ENCODE data around the gene CD226.
"Not testable (repeated sequence)": the region's sequence is repeated elsewhere in the genome, so short reads cannot be mapped to it uniquely, and the experiment has no call there.

The CD226 gene

GRCh38 chr18:69899154-69899923 lies 48.3 kb downstream of the CD226 start:
- H3K4me3 ChIP-seq (ENCODE audit: low read length); H3K4me1 ChIP-seq (ENCODE audit: insufficient read depth, low read length); H3K9ac ChIP-seq (ENCODE audit: low read depth, low read length); H3K9me3 ChIP-seq (ENCODE audit: insufficient read depth, low read depth, low read length); H3K27me3 ChIP-seq (ENCODE audit: insufficient read depth, low read length); H3K36me3 ChIP-seq (ENCODE audit: insufficient read depth, low read length); H3K27ac ChIP-seq (ENCODE audit: low read depth, low read length): not testable (repeated sequence)
- 93% methylated on average over 4 of the region's 4 CpGs for WGBS

DNA sequence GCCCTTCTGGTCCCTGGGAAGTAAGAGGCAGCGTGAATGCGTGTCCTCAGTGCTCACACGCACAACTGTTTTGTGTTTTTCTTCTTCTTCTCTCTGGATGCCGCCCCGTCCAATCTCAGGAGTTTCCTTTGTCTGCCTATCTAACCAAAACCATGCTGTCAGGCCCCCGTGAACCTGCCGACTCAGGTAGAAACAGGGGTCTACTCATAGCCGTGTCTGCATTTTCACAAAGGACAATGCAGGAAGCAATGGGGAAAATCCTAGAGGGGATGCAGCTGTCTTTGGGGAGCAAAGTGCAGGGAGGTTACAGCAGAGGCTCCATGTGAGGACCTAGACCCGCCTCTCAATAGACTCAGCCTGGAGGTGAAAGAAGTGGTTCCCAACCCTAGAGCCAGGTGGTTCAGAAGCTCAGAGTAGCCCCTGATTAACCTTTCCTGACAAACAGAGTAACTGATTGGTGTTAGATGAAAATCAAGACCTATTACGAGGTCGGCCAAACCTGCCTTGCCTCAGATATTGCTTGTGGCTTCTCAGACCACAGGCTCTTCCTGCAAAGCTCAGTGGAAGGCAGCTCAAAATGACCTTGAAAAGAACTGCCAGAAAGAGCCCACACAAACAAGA lies 49.3 kb downstream of the CD226 start:
- Histone ChIP-seq H3K36me3 (ENCODE audit: insufficient read depth, low read length) (no peaks in the 10 kb centered on the region), H3K4me3 (ENCODE audit: low read length) (no peak overlapping the region), H3K27me3 (ENCODE audit: insufficient read depth, low read length) (no peaks in the 10 kb centered on the region), H3K4me1 (ENCODE audit: insufficient read depth, low read length) (no peaks in the 10 kb centered on the region), H3K9me3 (ENCODE audit: insufficient read depth, low read depth, low read length) (0 out of 2 replicates have a peak, but pooled peaks cover 4% of the 10 kb centered on the region), H3K27ac (ENCODE audit: low read depth, low read length) (no peak overlapping the region), H3K9ac (ENCODE audit: low read depth, low read length) (no peak overlapping the region)
- 76% methylated on average over 11 of the region's 11 CpGs for WGBS

DNA sequence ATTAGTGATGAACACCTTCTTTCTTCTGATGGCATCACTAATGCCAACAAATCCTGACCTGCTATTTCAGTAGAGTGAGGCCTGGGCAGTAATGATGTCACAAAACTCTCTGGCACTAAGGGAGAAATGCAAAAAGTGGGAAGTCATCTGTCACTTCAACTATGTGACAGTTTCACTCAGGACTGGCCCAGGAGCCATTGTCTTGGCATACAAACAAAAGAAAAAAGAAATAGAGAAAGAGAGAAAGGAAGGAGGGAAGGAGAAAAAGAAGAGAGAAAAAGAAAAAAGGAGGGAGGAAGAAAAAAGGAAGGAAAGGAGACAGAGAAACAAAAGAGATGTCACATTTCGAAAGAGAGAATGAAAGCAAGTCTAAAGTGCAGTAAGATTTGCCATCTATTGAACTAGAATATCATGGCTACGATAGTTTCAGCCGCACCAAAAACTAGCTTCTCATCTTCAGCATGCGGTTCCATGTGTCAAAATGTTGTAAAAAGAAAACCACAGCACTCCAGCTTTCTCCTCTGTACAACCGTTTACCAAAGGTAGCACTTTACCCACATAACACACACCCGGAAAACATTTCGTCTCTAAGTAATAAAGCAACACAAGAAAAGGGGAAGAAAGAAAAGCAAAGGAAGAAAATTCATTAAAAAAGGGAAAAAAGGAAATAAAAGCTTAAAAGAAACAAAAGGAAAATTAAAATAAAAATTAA lies 50.1 kb downstream of the CD226 start:
- 0 out of 2 replicates have a peak, but pooled peaks cover 4% of the 10 kb centered on the region for H3K9me3 ChIP-seq (ENCODE audit: insufficient read depth, low read depth, low read length)
- WGBS = 92% methylated on average over 5 of the region's 7 CpGs
- no peak overlapping the region for H3K27ac ChIP-seq (ENCODE audit: low read depth, low read length)
- no peaks in the 10 kb centered on the region for H3K36me3 ChIP-seq (ENCODE audit: insufficient read depth, low read length)
- no peaks in the 10 kb centered on the region for H3K4me1 ChIP-seq (ENCODE audit: insufficient read depth, low read length)
- no peaks in the 10 kb centered on the region for H3K27me3 ChIP-seq (ENCODE audit: insufficient read depth, low read length)
- no peak overlapping the region for H3K9ac ChIP-seq (ENCODE audit: low read depth, low read length)
- no peak overlapping the region for H3K4me3 ChIP-seq (ENCODE audit: low read length)

- no peaks in the 10 kb centered on the region for H3K4me1 ChIP-seq (ENCODE audit: insufficient read depth, low read length)
- no peaks in the 10 kb centered on the region for H3K36me3 ChIP-seq (ENCODE audit: insufficient read depth, low read length)
- no peaks in the 10 kb centered on the region for H3K27me3 ChIP-seq (ENCODE audit: insufficient read depth, low read length)
- no peak overlapping the region for H3K27ac ChIP-seq (ENCODE audit: low read depth, low read length)
- 0 out of 2 replicates have a peak, but pooled peaks cover 4% of the 10 kb centered on the region for H3K9me3 ChIP-seq (ENCODE audit: insufficient read depth, low read depth, low read length)
- H3K4me3 ChIP-seq (ENCODE audit: low read length) = no peak overlapping the region
- WGBS = 94% methylated on average over 18 of the region's 19 CpGs
- H3K9ac ChIP-seq (ENCODE audit: low read depth, low read length) = no peak overlapping the region
Measured at GRCh38 chr18:69895066-69896047, 52.3 kb downstream of the CD226 start.

- no peaks in the 10 kb centered on the region for H3K4me1 ChIP-seq (ENCODE audit: insufficient read depth, low read length)
- whole genome bisulfite sequencing = 92% methylated on average over 2 of the region's 2 CpGs
- H3K27ac ChIP-seq (ENCODE audit: low read depth, low read length) = no peak overlapping the region
- H3K36me3 ChIP-seq (ENCODE audit: insufficient read depth, low read length) = no peaks in the 10 kb centered on the region
- no peak overlapping the region for H3K4me3 ChIP-seq (ENCODE audit: low read length)
- no peak overlapping the region for H3K9ac ChIP-seq (ENCODE audit: low read depth, low read length)
- H3K9me3 ChIP-seq (ENCODE audit: insufficient read depth, low read depth, low read length) = no peaks in the 10 kb centered on the region
- H3K27me3 ChIP-seq (ENCODE audit: insufficient read depth, low read length) = no peaks in the 10 kb centered on the region
Measured at GRCh38 chr18:69894467-69894866, 53.2 kb downstream of the CD226 start.

GRCh38 chr18:69890558-69890957 lies 57.1 kb downstream of the CD226 start:
- WGBS = 95% methylated on average over 1 of the region's 1 CpG
- no peak overlapping the region for H3K4me3 ChIP-seq (ENCODE audit: low read length)
- no peaks in the 10 kb centered on the region for H3K27me3 ChIP-seq (ENCODE audit: insufficient read depth, low read length)
- no peaks in the 10 kb centered on the region for H3K9me3 ChIP-seq (ENCODE audit: insufficient read depth, low read depth, low read length)
- H3K4me1 ChIP-seq (ENCODE audit: insufficient read depth, low read length) = no peaks in the 10 kb centered on the region
- H3K27ac ChIP-seq (ENCODE audit: low read depth, low read length) = no peak overlapping the region
- no peaks in the 10 kb centered on the region for H3K36me3 ChIP-seq (ENCODE audit: insufficient read depth, low read length)
- H3K9ac ChIP-seq (ENCODE audit: low read depth, low read length) = no peak overlapping the region

GRCh38 chr18:69889009-69889408 lies 58.7 kb downstream of the CD226 start:
- no peak overlapping the region for H3K9ac ChIP-seq (ENCODE audit: low read depth, low read length)
- H3K4me3 ChIP-seq (ENCODE audit: low read length) = no peak overlapping the region
- H3K36me3 ChIP-seq (ENCODE audit: insufficient read depth, low read length) = no peaks in the 10 kb centered on the region
- H3K4me1 ChIP-seq (ENCODE audit: insufficient read depth, low read length) = peaks cover 3% of the 10 kb centered on the region; the same call in 1 of the 2 replicates
- H3K27me3 ChIP-seq (ENCODE audit: insufficient read depth, low read length) = no peaks in the 10 kb centered on the region
- WGBS = 93% methylated on average over 3 of the region's 4 CpGs
- no peaks in the 10 kb centered on the region for H3K9me3 ChIP-seq (ENCODE audit: insufficient read depth, low read depth, low read length)
- no peak overlapping the region for H3K27ac ChIP-seq (ENCODE audit: low read depth, low read length)

GRCh38 chr18:69887256-69887655 lies 60.4 kb downstream of the CD226 start:
- peaks cover 3% of the 10 kb centered on the region; the same call in 1 of the 2 replicates for H3K4me1 ChIP-seq (ENCODE audit: insufficient read depth, low read length)
- 91% methylated on average over 2 of the region's 2 CpGs for WGBS
- H3K27me3 ChIP-seq (ENCODE audit: insufficient read depth, low read length) = no peaks in the 10 kb centered on the region
- H3K4me3 ChIP-seq (ENCODE audit: low read length) = no peak overlapping the region
- H3K9me3 ChIP-seq (ENCODE audit: insufficient read depth, low read depth, low read length) = no peaks in the 10 kb centered on the region
- H3K36me3 ChIP-seq (ENCODE audit: insufficient read depth, low read length) = no peaks in the 10 kb centered on the region
- no peak overlapping the region for H3K27ac ChIP-seq (ENCODE audit: low read depth, low read length)
- no peak overlapping the region for H3K9ac ChIP-seq (ENCODE audit: low read depth, low read length)

DNA sequence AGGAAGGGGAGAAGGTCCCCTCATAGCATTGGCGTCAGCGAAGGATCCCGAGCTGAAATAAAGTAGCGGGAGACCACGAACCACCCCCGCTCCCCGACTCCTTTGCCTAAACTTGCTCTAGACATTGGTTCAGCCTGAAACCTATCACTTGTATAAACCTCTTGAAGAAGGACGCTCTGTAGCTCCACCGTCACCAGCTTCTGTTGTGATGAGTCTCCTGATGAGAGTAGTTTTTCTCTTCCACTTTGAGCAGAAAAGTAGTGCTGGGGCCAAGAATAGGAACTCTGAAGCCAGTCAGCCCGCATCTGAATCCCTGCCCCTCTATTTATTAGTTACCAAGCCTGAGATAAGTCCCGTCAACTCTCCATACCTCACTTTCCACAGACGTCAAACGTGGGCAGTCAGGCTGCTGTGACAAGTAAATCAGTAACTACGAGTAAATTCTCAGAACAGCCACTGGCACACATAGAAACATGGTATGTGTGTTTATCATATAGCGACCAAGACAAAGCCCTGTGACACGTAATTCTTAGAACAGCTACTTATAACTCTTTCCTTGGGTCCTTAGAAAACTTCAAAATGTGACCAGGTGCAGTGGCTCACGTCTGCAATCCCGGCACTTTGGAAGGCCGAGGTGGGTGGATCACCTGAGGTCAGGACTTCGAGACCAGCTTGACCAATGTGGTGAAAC lies 61.7 kb downstream of the CD226 start:
- H3K27ac ChIP-seq (ENCODE audit: low read depth, low read length) = no peak overlapping the region
- H3K27me3 ChIP-seq (ENCODE audit: insufficient read depth, low read length) = no peaks in the 10 kb centered on the region
- no peaks in the 10 kb centered on the region for H3K36me3 ChIP-seq (ENCODE audit: insufficient read depth, low read length)
- H3K4me3 ChIP-seq (ENCODE audit: low read length) = no peak overlapping the region
- no peaks in the 10 kb centered on the region for H3K9me3 ChIP-seq (ENCODE audit: insufficient read depth, low read depth, low read length)
- WGBS = 96% methylated on average over 20 of the region's 20 CpGs
- H3K4me1 ChIP-seq (ENCODE audit: insufficient read depth, low read length) = peaks cover 3% of the 10 kb centered on the region; the same call in 1 of the 2 replicates
- H3K9ac ChIP-seq (ENCODE audit: low read depth, low read length) = no peak overlapping the region

DNA sequence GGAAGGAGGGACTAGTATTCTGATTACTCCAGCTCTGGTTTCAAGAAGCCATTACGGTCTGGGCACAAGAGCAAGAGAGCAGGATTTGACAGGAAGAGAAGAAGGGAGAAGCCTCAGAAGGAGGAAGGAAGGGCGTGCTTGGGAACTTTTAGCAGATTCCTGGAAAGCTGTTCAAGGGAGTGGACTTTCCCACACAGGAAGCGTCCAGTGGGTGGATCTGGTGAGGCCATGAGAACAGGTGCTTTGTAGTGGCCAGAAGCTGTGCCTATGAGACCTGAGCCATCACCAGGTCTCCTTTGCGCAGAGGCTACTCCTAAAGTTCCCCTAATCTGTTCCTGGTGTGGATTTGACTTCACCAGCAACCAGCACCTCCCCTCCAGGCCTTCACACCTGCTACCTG lies 62.3 kb downstream of the CD226 start:
- Histone ChIP-seq H3K9me3 (ENCODE audit: insufficient read depth, low read depth, low read length) (no peaks in the 10 kb centered on the region), H3K27ac (ENCODE audit: low read depth, low read length) (no peak overlapping the region), H3K9ac (ENCODE audit: low read depth, low read length) (no peak overlapping the region), H3K27me3 (ENCODE audit: insufficient read depth, low read length) (no peaks in the 10 kb centered on the region), H3K36me3 (ENCODE audit: insufficient read depth, low read length) (no peaks in the 10 kb centered on the region), H3K4me3 (ENCODE audit: low read length) (no peak overlapping the region), H3K4me1 (ENCODE audit: insufficient read depth, low read length) (peaks cover 3% of the 10 kb centered on the region; the same call in 1 of the 2 replicates)
- WGBS = 94% methylated on average over 4 of the region's 4 CpGs

Measured in HUES64 (cell line).